ENCODE data around the gene MBOAT1. TPM values are rescaled to one million over a fixed set of nuclear protein-coding genes. Genes with fewer than 3 reads are reported as not detected.
A peak's percentile ranks its signal among the peaks of the same experiment; 100 is the strongest.

MBOAT1 gene
- total RNA-seq, 2 experiments from 2014 or later = 4.5 to 5.1 TPM

GRCh38 chr6:20217891-20218290 lies 5.6 kb upstream of the MBOAT1 start:
- Mint-ChIP-seq H3K36me3 (no peaks in the 10 kb centered on the region), H3K4me1 (peaks cover 8% of the 10 kb centered on the region), H3K27me3 (peaks cover 12% of the 10 kb centered on the region), H3K4me3 (no peak overlapping the region), H3K9me3 (no peaks in the 10 kb centered on the region), H3K27ac (no peak overlapping the region)
- no peak for DNase-seq

- peaks cover 12% of the 10 kb centered on the region for H3K27me3 Mint-ChIP-seq
- DNase-seq = no peak
- H3K4me3 Mint-ChIP-seq = no peak overlapping the region
- H3K36me3 Mint-ChIP-seq = no peaks in the 10 kb centered on the region
- H3K4me1 Mint-ChIP-seq = peaks cover 10% of the 10 kb centered on the region
- no peaks in the 10 kb centered on the region for H3K9me3 Mint-ChIP-seq
- H3K27ac Mint-ChIP-seq = no peak overlapping the region
These were observed 5.1 kb upstream of the MBOAT1 start for GRCh38 chr6:20217324-20217855.

- no peaks in the 10 kb centered on the region for H3K36me3 Mint-ChIP-seq
These were observed 3.0 kb upstream of the MBOAT1 start for GRCh38 chr6:20215310-20215709.

GRCh38 chr6:20213271-20213798 lies 1.1 kb upstream of the MBOAT1 start:
- H3K27ac Mint-ChIP-seq = peak overlapping the region; percentile 86
- no peaks in the 10 kb centered on the region for H3K9me3 Mint-ChIP-seq
- DNase-seq = no peak
- H3K27me3 Mint-ChIP-seq = peaks cover 9% of the 10 kb centered on the region
- H3K4me3 Mint-ChIP-seq = peak overlapping the region; percentile 86
- H3K36me3 Mint-ChIP-seq = no peaks in the 10 kb centered on the region
- peaks cover 29% of the 10 kb centered on the region for H3K4me1 Mint-ChIP-seq

More at GRCh38 chr6:20215310-20215709, 3.0 kb upstream of the MBOAT1 start:
- no peak overlapping the region for H3K4me3 Mint-ChIP-seq
- H3K27ac Mint-ChIP-seq = no peak overlapping the region
- no peak for DNase-seq
- peaks cover 9% of the 10 kb centered on the region for H3K27me3 Mint-ChIP-seq
- no peaks in the 10 kb centered on the region for H3K9me3 Mint-ChIP-seq
- H3K4me1 Mint-ChIP-seq = peaks cover 21% of the 10 kb centered on the region

GRCh38 chr6:20211941-20212391 lies 303 bp downstream of the MBOAT1 start:
- DNase-seq = no peak
- peaks cover 32% of the 10 kb centered on the region for H3K4me1 Mint-ChIP-seq
- H3K27me3 Mint-ChIP-seq = peaks cover 9% of the 10 kb centered on the region
- no peaks in the 10 kb centered on the region for H3K36me3 Mint-ChIP-seq
- H3K9me3 Mint-ChIP-seq = no peaks in the 10 kb centered on the region
- peak overlapping the region; percentile 54 for H3K27ac Mint-ChIP-seq
- H3K4me3 Mint-ChIP-seq = peak overlapping the region; percentile 85

GRCh38 chr6:20211037-20211940 lies 980 bp downstream of the MBOAT1 start:
- H3K4me3 Mint-ChIP-seq = peak overlapping the region; percentile 85
- peaks cover 5% of the 10 kb centered on the region for H3K36me3 Mint-ChIP-seq
- H3K4me1 Mint-ChIP-seq = peaks cover 38% of the 10 kb centered on the region
- H3K27ac Mint-ChIP-seq = peak overlapping the region; percentile 54
- DNase-seq = no peak
- H3K9me3 Mint-ChIP-seq = no peaks in the 10 kb centered on the region
- peaks cover 9% of the 10 kb centered on the region for H3K27me3 Mint-ChIP-seq

GRCh38 chr6:20210158-20210557 lies 2.1 kb downstream of the MBOAT1 start:
- Mint-ChIP-seq H3K4me3 (no peak overlapping the region), H3K9me3 (no peaks in the 10 kb centered on the region), H3K27me3 (peaks cover 9% of the 10 kb centered on the region), H3K4me1 (peaks cover 46% of the 10 kb centered on the region), H3K36me3 (peaks cover 5% of the 10 kb centered on the region), H3K27ac (no peak overlapping the region)
- no peak for DNase-seq

- Mint-ChIP-seq H3K36me3 (peaks cover 5% of the 10 kb centered on the region), H3K9me3 (no peaks in the 10 kb centered on the region), H3K4me1 (peaks cover 46% of the 10 kb centered on the region), H3K27ac (peak overlapping the region; percentile 36), H3K27me3 (peaks cover 9% of the 10 kb centered on the region), H3K4me3 (no peak overlapping the region)
- no peak for DNase-seq
These were observed 3.4 kb downstream of the MBOAT1 start for GRCh38 chr6:20208687-20209378.

GRCh38 chr6:20207088-20207418 lies 5.2 kb downstream of the MBOAT1 start:
- peaks cover 5% of the 10 kb centered on the region for H3K36me3 Mint-ChIP-seq
- H3K4me3 Mint-ChIP-seq = peak overlapping the region; percentile 68
- DNase-seq = no peak
- H3K9me3 Mint-ChIP-seq = no peaks in the 10 kb centered on the region
- peaks cover 36% of the 10 kb centered on the region for H3K4me1 Mint-ChIP-seq
- peak overlapping the region; percentile 71 for H3K27ac Mint-ChIP-seq
- peaks cover 4% of the 10 kb centered on the region for H3K27me3 Mint-ChIP-seq

- DNase-seq = no peak
- H3K4me3 Mint-ChIP-seq = no peak overlapping the region
- peak overlapping the region; percentile 73 for H3K27ac Mint-ChIP-seq
- peaks cover 5% of the 10 kb centered on the region for H3K36me3 Mint-ChIP-seq
- no peaks in the 10 kb centered on the region for H3K27me3 Mint-ChIP-seq
- peaks cover 26% of the 10 kb centered on the region for H3K4me1 Mint-ChIP-seq
- no peaks in the 10 kb centered on the region for H3K9me3 Mint-ChIP-seq
These were observed 6.5 kb downstream of the MBOAT1 start for GRCh38 chr6:20205722-20206161.

- Mint-ChIP-seq H3K36me3 (peaks cover 6% of the 10 kb centered on the region), H3K4me3 (no peak overlapping the region), H3K27me3 (no peaks in the 10 kb centered on the region), H3K4me1 (peaks cover 22% of the 10 kb centered on the region), H3K9me3 (no peaks in the 10 kb centered on the region), H3K27ac (no peak overlapping the region)
- DNase-seq = no peak
These were observed 7.8 kb downstream of the MBOAT1 start for GRCh38 chr6:20204512-20204894.

- no peaks in the 10 kb centered on the region for H3K27me3 Mint-ChIP-seq
- no peak overlapping the region for H3K27ac Mint-ChIP-seq
- DNase-seq = no peak
- no peaks in the 10 kb centered on the region for H3K9me3 Mint-ChIP-seq
- peaks cover 6% of the 10 kb centered on the region for H3K36me3 Mint-ChIP-seq
- H3K4me1 Mint-ChIP-seq = peaks cover 21% of the 10 kb centered on the region
- H3K4me3 Mint-ChIP-seq = no peak overlapping the region
These were observed 8.4 kb downstream of the MBOAT1 start for GRCh38 chr6:20203561-20204511.

GRCh38 chr6:20202699-20203302 lies 9.5 kb downstream of the MBOAT1 start:
- H3K9me3 Mint-ChIP-seq = no peaks in the 10 kb centered on the region
- peaks cover 20% of the 10 kb centered on the region for H3K4me1 Mint-ChIP-seq
- H3K27ac Mint-ChIP-seq = no peak overlapping the region
- peaks cover 6% of the 10 kb centered on the region for H3K36me3 Mint-ChIP-seq
- no peak overlapping the region for H3K4me3 Mint-ChIP-seq
- no peaks in the 10 kb centered on the region for H3K27me3 Mint-ChIP-seq
- no peak for DNase-seq

- Mint-ChIP-seq H3K4me1 (peaks cover 20% of the 10 kb centered on the region), H3K9me3 (no peaks in the 10 kb centered on the region), H3K27me3 (no peaks in the 10 kb centered on the region), H3K36me3 (peaks cover 6% of the 10 kb centered on the region), H3K27ac (no peak overlapping the region), H3K4me3 (no peak overlapping the region)
- DNase-seq = no peak
These were observed 10.0 kb downstream of the MBOAT1 start for GRCh38 chr6:20202324-20202658.

All from activated naive CD8-positive, alpha-beta T cell treated with anti-CD3 and anti-CD28 coated beads for 36 hours (primary cell).